ENCODE data around the gene FAM240A. TPM values are rescaled to one million over a fixed set of nuclear protein-coding genes. Genes with fewer than 3 reads are reported as not detected.

The FAM240A gene
- total and polyA plus RNA-seq, 3 experiments from 2014 or later: not detected

DNA sequence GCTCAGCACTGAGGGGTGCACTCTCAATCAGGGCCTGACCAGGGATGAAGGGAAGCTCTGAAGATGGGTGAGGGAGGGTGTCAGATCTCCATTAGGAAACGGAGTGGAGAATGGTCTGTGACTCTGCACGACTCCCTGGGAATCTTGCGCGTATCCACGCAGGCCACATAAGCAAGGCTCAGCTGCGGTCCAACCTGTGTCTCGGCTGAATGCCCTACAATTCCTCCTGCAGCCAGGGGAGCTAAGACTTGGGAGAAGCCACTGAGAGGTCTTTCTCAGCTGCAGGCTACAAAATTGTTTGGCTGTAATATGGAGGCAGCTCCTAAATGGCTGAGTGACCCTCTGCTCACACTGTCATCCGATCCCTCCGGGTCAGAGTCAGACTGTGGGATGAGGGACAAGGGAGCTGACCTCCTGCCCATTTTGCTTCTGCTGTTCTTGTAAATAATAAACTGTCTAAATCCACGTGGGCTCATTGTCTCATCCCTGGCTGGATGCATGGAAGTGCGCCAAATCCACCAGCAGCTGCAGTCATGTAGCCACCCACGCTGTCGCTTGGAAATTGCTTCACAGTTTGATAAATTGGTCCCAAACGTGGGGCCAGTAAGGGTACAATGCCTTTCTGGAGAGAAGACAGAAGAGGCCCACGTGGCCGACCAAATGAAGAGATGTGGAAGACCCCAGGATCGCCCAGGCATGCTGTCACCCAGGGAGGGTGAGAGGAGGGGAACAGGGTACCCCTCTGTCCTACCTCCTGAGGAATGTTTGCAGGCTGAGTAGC lies 50.6 kb downstream of the FAM240A start:
- H3K4me3 Mint-ChIP-seq: no peak overlapping the region
- no peak for DNase-seq
- CTCF ChIA-PET: no interaction called here

DNA sequence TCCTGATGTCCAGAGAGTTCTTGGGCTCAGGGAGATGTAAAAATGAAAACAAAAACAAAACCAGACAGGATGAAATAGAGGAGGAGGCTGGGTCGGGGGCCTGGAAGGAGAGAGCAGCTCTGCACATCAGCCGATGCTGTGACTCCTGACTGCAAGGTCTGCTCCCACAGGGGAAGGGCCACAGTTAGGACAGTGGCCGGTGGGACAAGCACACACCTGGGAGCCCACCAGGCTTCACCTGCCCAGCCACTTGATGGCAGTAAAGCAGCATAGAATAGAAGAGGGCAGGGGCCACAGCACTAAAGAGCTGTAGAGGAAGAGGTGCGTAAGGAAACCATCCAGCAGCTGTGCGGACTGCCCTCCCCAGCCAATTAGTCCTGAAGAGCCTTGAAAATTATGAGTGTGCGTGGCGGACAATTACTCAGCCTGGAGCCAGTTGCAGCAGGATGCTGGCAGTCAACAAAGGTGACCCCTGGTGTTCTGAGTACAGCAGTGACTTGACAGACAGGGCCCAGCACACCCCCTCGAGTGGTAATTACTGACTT lies 51.3 kb downstream of the FAM240A start:
- H3K9me3 ChIP-seq (ENCODE audit: low read length): no peaks in the 10 kb centered on the region
- H3K4me3 ChIP-seq (ENCODE audit: low read length): no peak overlapping the region
- no peaks in the 10 kb centered on the region for H3K4me1 ChIP-seq (ENCODE audit: insufficient read depth, low read length)
- ChIA-PET POLR2A (no interaction called here), CTCF (no interaction called here)
- no peaks in the 10 kb centered on the region for H3K36me3 ChIP-seq (ENCODE audit: insufficient read depth, low read length)
- Mint-ChIP-seq H3K36me3 (no peaks in the 10 kb centered on the region), H3K27me3 (peaks cover 10 to 12% of the 10 kb centered on the region in 2 donors), H3K9me3 (peaks cover 0 to 2% (median 0%) of the 10 kb centered on the region in 5 donors), H3K27ac (no peak overlapping the region), H3K4me1 (no peaks in the 10 kb centered on the region), H3K4me3 (peak overlapping the region in 1 of 7 donors; percentile 8)
- H3K27ac ChIP-seq (ENCODE audit: low read depth, low read length): no peak overlapping the region
- H3K27me3 ChIP-seq (ENCODE audit: insufficient read depth, low read length, poor library complexity, severe bottlenecking): no peaks in the 10 kb centered on the region
- no peak for DNase-seq

More for the DNA sequence above, 50.6 kb downstream of the FAM240A start:
- Mint-ChIP-seq H3K27me3 (peaks cover 10 to 12% of the 10 kb centered on the region in 2 donors), H3K27ac (no peak overlapping the region), H3K9me3 (peaks cover 0 to 2% (median 0%) of the 10 kb centered on the region in 5 donors), H3K4me1 (no peaks in the 10 kb centered on the region), H3K36me3 (no peaks in the 10 kb centered on the region)
- Histone ChIP-seq H3K27ac (ENCODE audit: low read depth, low read length) (no peak overlapping the region), H3K27me3 (ENCODE audit: insufficient read depth, low read length, poor library complexity, severe bottlenecking) (no peaks in the 10 kb centered on the region), H3K36me3 (ENCODE audit: insufficient read depth, low read length) (no peaks in the 10 kb centered on the region), H3K4me3 (ENCODE audit: low read length) (no peak overlapping the region), H3K4me1 (ENCODE audit: insufficient read depth, low read length) (no peaks in the 10 kb centered on the region), H3K9me3 (ENCODE audit: low read length) (no peaks in the 10 kb centered on the region)
- POLR2A ChIA-PET: no interaction called here

DNA sequence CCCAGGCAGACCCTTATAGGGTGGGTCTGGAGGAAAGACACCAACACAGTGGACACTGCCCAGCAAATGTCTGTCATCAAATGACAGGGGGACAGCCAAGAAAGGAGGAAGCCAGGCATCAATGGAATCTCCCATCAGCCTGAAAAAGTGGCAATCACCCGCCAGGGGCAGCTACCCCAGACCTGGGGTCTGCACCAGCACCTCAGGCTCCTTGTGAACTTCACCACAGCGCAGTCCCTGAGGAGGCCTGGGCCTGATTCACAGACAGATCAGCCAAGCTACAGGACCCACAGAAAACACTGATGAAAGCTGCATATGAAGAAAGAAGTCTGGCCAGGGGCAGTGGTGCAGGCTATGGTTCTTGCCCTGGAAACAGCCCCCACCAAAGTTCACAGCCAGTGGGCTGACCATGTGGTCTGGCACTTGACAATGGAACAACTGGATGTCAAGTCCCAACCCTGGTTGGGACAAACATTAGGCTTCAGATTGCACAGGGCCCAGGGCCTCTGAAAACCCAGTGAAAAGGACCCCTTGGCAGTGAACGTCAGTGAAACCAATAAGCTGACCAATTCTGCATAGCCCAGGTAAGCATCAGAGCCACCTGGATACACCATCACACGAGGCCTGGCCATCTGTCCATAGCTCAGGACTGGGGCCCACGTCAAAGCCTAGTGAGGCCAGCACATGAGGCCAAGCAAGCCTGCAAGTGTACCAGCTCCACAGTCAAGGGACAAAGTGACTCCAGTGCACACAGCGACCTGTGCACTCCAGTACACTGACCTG lies 52.1 kb downstream of the FAM240A start:
- peaks cover 0 to 2% (median 0%) of the 10 kb centered on the region in 5 donors for H3K9me3 Mint-ChIP-seq
- H3K4me3 ChIP-seq (ENCODE audit: low read length): no peak overlapping the region
- H3K27me3 ChIP-seq (ENCODE audit: insufficient read depth, low read length, poor library complexity, severe bottlenecking): no peaks in the 10 kb centered on the region
- no peak overlapping the region for H3K27ac Mint-ChIP-seq
- H3K4me1 Mint-ChIP-seq: no peaks in the 10 kb centered on the region
- DNase-seq: no peak
- ChIA-PET CTCF (no interaction called here), POLR2A (no interaction called here)
- H3K4me3 Mint-ChIP-seq: peak overlapping the region in 1 of 7 donors; percentile 8
- no peaks in the 10 kb centered on the region for H3K9me3 ChIP-seq (ENCODE audit: low read length)
- no peaks in the 10 kb centered on the region for H3K36me3 Mint-ChIP-seq
- peaks cover 10 to 12% of the 10 kb centered on the region in 2 donors for H3K27me3 Mint-ChIP-seq
- no peak overlapping the region for H3K27ac ChIP-seq (ENCODE audit: low read depth, low read length)
- no peaks in the 10 kb centered on the region for H3K36me3 ChIP-seq (ENCODE audit: insufficient read depth, low read length)
- H3K4me1 ChIP-seq (ENCODE audit: insufficient read depth, low read length): no peaks in the 10 kb centered on the region

DNA sequence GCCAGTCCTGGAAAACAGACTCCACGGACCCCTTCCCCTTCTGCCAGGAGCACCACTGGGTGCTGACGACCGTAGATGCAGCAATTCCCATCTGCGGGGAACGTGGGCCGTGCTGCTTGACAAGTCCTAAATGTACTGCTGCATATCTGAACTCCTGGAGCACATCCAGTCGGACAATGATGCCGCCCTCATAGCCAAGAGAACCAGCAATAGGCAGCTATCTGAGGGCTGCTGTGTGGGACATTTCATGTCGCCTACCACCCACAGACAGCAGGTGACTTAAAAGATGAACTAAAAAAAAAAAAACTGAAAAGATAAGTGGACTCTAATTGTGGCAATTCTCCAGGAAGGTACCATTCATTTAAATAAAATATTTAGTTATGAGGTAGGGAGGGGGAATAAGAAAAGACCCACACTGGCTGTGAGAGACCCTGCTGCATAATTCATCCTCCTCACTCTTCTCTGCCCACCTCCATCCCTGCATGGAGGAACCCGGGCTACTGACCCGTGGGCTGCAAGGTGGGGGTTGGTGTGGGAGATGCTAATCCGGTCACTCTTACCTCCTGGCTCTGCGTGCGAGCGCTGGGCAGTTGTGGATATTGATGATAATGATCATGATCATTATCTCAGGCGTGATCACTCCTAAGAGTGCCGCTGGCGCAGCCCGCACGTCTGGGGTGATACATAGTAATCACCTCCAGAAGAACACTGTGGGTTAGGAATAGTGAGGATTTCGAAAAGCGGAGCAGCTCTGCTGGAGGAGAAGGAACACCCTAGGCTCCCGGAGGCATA lies 52.8 kb downstream of the FAM240A start:
- Mint-ChIP-seq H3K27ac (no peak overlapping the region), H3K4me1 (no peaks in the 10 kb centered on the region), H3K4me3 (no peak overlapping the region), H3K36me3 (no peaks in the 10 kb centered on the region), H3K9me3 (peaks cover 0 to 2% (median 0%) of the 10 kb centered on the region in 5 donors), H3K27me3 (peaks cover 10 to 12% of the 10 kb centered on the region in 2 donors)
- H3K4me3 ChIP-seq (ENCODE audit: low read length): no peak overlapping the region
- H3K9me3 ChIP-seq (ENCODE audit: low read length): no peaks in the 10 kb centered on the region
- H3K36me3 ChIP-seq (ENCODE audit: insufficient read depth, low read length): no peaks in the 10 kb centered on the region
- no peaks in the 10 kb centered on the region for H3K27me3 ChIP-seq (ENCODE audit: insufficient read depth, low read length, poor library complexity, severe bottlenecking)
- H3K27ac ChIP-seq (ENCODE audit: low read depth, low read length): no peak overlapping the region
- no peaks in the 10 kb centered on the region for H3K4me1 ChIP-seq (ENCODE audit: insufficient read depth, low read length)
- CTCF ChIA-PET: interaction anchor here (1.2 kb wide), 1 partner anchor 177 kb away, joined by 3 read pairs; no protein-coding TSS in a partner anchor
- POLR2A ChIA-PET: no interaction called here
- DNase-seq: no peak

DNA sequence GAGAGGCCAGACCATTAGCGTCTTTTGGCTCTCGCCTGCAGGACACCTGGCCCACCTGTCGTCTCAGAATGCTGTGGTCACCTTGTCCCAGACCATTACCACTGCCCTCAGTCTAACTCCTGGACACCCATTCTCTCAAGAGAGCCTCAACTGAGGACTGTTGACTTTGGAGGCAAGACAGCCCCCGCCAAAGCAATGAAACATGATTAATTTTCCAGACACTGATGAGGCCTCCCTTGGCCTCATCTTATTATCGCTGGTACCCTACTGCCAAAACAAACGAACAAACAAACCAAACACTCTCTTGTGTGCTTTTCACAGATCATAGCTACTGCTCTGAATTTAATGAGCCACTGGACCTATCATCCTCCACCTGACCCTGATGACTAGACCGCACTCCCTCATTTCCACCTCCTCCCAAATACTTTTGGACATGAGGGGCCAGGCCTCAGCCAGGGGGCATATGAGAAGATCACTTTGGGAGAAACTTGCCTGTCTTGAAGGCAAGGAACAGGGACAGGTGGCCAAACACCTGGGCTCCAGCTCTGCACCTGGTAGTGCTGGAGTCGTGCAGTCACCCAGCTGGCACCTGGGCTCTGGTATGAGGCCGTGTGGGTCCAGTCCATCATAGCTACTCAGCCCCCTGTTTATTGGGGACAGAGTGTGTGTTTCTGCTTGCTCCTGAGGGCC lies 53.6 kb downstream of the FAM240A start:
- H3K4me3 ChIP-seq (ENCODE audit: low read length): no peak overlapping the region
- Mint-ChIP-seq H3K27ac (no peak overlapping the region), H3K4me1 (no peaks in the 10 kb centered on the region), H3K27me3 (peaks cover 10 to 12% of the 10 kb centered on the region in 2 donors), H3K36me3 (no peaks in the 10 kb centered on the region), H3K9me3 (peaks cover 0 to 2% (median 0%) of the 10 kb centered on the region in 5 donors), H3K4me3 (no peak overlapping the region)
- H3K9me3 ChIP-seq (ENCODE audit: low read length): no peaks in the 10 kb centered on the region
- no peaks in the 10 kb centered on the region for H3K36me3 ChIP-seq (ENCODE audit: insufficient read depth, low read length)
- no peaks in the 10 kb centered on the region for H3K27me3 ChIP-seq (ENCODE audit: insufficient read depth, low read length, poor library complexity, severe bottlenecking)
- no peaks in the 10 kb centered on the region for H3K4me1 ChIP-seq (ENCODE audit: insufficient read depth, low read length)
- DNase-seq: no peak
- H3K27ac ChIP-seq (ENCODE audit: low read depth, low read length): no peak overlapping the region
- POLR2A ChIA-PET: no interaction called here
- CTCF ChIA-PET: interaction anchor here (1.2 kb wide), 1 partner anchor 177 kb away, joined by 3 read pairs; no protein-coding TSS in a partner anchor

DNA sequence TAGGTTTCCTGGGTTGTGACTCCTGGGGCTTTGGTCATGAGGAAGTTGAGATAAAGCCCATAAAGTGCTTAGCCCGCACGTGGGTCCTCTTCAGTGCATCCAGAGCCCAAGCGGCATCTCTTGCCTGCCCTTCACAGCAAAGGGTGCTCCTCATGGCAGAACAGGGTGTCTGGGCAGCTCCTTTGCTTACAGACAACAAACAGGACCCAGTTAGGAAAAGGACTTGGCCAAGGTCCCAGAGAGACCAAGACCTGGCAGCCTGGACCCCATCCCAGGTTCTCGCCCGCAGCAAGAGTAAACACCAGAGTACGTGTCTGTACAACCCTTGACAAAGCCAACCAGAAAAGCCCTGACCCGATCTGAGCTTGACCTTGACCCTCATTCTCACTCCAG lies 54.1 kb downstream of the FAM240A start:
- Histone ChIP-seq H3K4me1 (ENCODE audit: insufficient read depth, low read length) (no peaks in the 10 kb centered on the region), H3K27me3 (ENCODE audit: insufficient read depth, low read length, poor library complexity, severe bottlenecking) (no peaks in the 10 kb centered on the region), H3K36me3 (ENCODE audit: insufficient read depth, low read length) (no peaks in the 10 kb centered on the region), H3K9me3 (ENCODE audit: low read length) (no peaks in the 10 kb centered on the region), H3K4me3 (ENCODE audit: low read length) (no peak overlapping the region), H3K27ac (ENCODE audit: low read depth, low read length) (no peak overlapping the region)
- no peaks in the 10 kb centered on the region for H3K4me1 Mint-ChIP-seq
- no peak overlapping the region for H3K27ac Mint-ChIP-seq
- peaks cover 10% of the 10 kb centered on the region in 2 donors for H3K27me3 Mint-ChIP-seq
- H3K9me3 Mint-ChIP-seq: peaks cover 0 to 2% (median 0%) of the 10 kb centered on the region in 5 donors
- POLR2A ChIA-PET: no interaction called here
- DNase-seq: no peak
- CTCF ChIA-PET: interaction anchor here (1.2 kb wide), 1 partner anchor 178 kb away, joined by 3 read pairs; no protein-coding TSS in a partner anchor
- no peak overlapping the region for H3K4me3 Mint-ChIP-seq
- H3K36me3 Mint-ChIP-seq: no peaks in the 10 kb centered on the region

DNA sequence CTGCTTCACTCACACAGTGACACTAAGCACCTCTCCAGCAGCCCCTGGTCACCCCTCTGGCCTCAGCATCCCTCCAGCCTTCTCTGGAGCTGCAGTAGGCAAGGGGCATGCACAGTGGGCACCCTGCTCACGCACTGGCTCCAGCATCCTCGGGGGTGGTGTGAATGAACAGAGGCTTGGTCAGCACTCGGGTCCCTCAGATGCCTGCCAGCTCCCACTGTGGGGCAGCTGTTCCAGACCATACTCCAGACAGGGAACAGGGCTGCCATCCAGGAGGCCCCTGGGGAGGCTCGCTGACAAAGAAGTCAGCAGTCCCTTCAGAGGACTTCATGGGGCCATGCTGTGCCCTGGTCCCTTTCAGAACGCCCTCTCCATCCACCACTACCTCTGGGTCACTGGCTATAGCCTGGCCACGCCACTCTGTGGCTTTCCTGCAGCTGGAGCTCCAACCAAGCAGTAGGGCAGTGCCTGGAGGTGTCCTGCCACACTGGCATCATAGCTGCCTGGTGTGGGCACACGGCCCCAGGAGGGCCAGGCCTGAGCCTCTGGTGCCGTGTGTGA lies 54.8 kb downstream of the FAM240A start:
- Histone ChIP-seq H3K4me3 (ENCODE audit: low read length) (no peak overlapping the region), H3K4me1 (ENCODE audit: insufficient read depth, low read length) (no peaks in the 10 kb centered on the region), H3K36me3 (ENCODE audit: insufficient read depth, low read length) (no peaks in the 10 kb centered on the region), H3K27ac (ENCODE audit: low read depth, low read length) (no peak overlapping the region), H3K27me3 (ENCODE audit: insufficient read depth, low read length, poor library complexity, severe bottlenecking) (no peaks in the 10 kb centered on the region), H3K9me3 (ENCODE audit: low read length) (no peaks in the 10 kb centered on the region)
- Mint-ChIP-seq H3K4me3 (no peak overlapping the region), H3K27me3 (peaks cover 6 to 8% of the 10 kb centered on the region in 2 donors), H3K4me1 (no peaks in the 10 kb centered on the region), H3K9me3 (peaks cover 0 to 2% (median 0%) of the 10 kb centered on the region in 5 donors), H3K27ac (no peak overlapping the region), H3K36me3 (no peaks in the 10 kb centered on the region)
- ChIA-PET POLR2A (no interaction called here), CTCF (no interaction called here)
- no peak for DNase-seq
